ENCODE results near the gene MEF2C.

GRCh38 chr5:88727705-88728313 is 155.2 kb downstream of the MEF2C start:
- no peak for TF ChIP-seq POLR2A (IDR thresholded peaks at IDR 0.05)
- TF ChIP-seq, protein P1, sequence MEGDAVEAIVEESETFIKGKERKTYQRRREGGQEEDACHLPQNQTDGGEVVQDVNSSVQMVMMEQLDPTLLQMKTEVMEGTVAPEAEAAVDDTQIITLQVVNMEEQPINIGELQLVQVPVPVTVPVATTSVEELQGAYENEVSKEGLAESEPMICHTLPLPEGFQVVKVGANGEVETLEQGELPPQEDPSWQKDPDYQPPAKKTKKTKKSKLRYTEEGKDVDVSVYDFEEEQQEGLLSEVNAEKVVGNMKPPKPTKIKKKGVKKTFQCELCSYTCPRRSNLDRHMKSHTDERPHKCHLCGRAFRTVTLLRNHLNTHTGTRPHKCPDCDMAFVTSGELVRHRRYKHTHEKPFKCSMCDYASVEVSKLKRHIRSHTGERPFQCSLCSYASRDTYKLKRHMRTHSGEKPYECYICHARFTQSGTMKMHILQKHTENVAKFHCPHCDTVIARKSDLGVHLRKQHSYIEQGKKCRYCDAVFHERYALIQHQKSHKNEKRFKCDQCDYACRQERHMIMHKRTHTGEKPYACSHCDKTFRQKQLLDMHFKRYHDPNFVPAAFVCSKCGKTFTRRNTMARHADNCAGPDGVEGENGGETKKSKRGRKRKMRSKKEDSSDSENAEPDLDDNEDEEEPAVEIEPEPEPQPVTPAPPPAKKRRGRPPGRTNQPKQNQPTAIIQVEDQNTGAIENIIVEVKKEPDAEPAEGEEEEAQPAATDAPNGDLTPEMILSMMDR (IDR thresholded peaks at IDR 0.05): peak; percentile 35 to 64 (median 45)
